IMR-90 (cell line): ENCODE data around the gene CNKSR3. TPM values are rescaled to one million over a fixed set of nuclear protein-coding genes. Genes with fewer than 3 reads are reported as not detected.

ENCODE experiments used
- ATAC-seq: fragments of 200-7000 bp; cut with Tn5 transposase; 2 replicates; pipeline ENCODE4 v1.9.1; 2020; ENCODE audit warnings: low read depth, mild to moderate bottlenecking, moderate library complexity
- BruUV-seq: library from RNA; stranded (reverse); fragments of 400-500 nt; replicated peaks from 2 replicates; lab custom pipeline; 2021; lab: Mats Ljungman, UMichigan
- CTCF ChIA-PET: fragments of 300-600 bp; formaldehyde crosslinking; extraction: SDS; loops from one replicate; lab custom pipeline; 2021; ENCODE audit warnings: antibody characterized with exemption; lab: Yijun Ruan, JAX
- POLR2A ChIA-PET: fragments of 300-600 bp; sonication (Branson Sonifier 250); formaldehyde crosslinking; loops from one replicate; lab custom pipeline; 2022; ENCODE audit warnings: antibody characterized with exemption; ENCODE audit not compliant: unreplicated experiment; lab: Charles Lee
- DNase-seq: peaks from one replicate; pipeline ENCODE4 v3.0.0; 2013
- H2AFZ ChIP-seq: replicated peaks from 2 replicates; pipeline ENCODE3; 2013; ENCODE audit warnings: low read length, mild to moderate bottlenecking; ENCODE audit not compliant: poor library complexity
- H2AK5ac ChIP-seq: 2 replicates; pipeline ENCODE4 v1.6.1; 2013; ENCODE audit warnings: low read depth, low read length, inconsistent platforms
- H2AK9ac ChIP-seq: replicated peaks from 2 replicates; pipeline ENCODE3; 2013; ENCODE audit warnings: mild to moderate bottlenecking, low read depth, low read length, moderate library complexity; ENCODE audit not compliant: poor library complexity
- H2BK120ac ChIP-seq: 2 replicates; pipeline ENCODE4 v1.6.1; 2013; ENCODE audit warnings: low read depth, low read length, inconsistent platforms
- H2BK15ac ChIP-seq: 3 replicates; pipeline ENCODE4 v1.6.1; 2013; ENCODE audit warnings: low read depth, low read length, inconsistent platforms
- H2BK20ac ChIP-seq: 2 replicates; pipeline ENCODE4 v1.6.1; 2013; ENCODE audit warnings: low read depth, mild to moderate bottlenecking, inconsistent platforms, low read length, moderate library complexity
- H2BK5ac ChIP-seq: 2 replicates; pipeline ENCODE4 v1.6.1; 2013; ENCODE audit warnings: mild to moderate bottlenecking, low read depth, low read length, inconsistent platforms; ENCODE audit not compliant: poor library complexity, severe bottlenecking
- H3K14ac ChIP-seq: replicated peaks from 2 replicates; pipeline ENCODE4 v1.6.1; 2013; ENCODE audit warnings: low read depth, low read length, inconsistent platforms
- H3K18ac ChIP-seq: 2 replicates; pipeline ENCODE4 v1.6.1; 2013; ENCODE audit warnings: low read depth, low read length, control low read depth
- H3K23ac ChIP-seq: 2 replicates; pipeline ENCODE4 v1.6.1; 2013; ENCODE audit warnings: low read depth, low read length, inconsistent platforms
- H3K27ac ChIP-seq: 2 replicates; pipeline ENCODE4 v1.5.1; 2013; ENCODE audit warnings: mild to moderate bottlenecking, control low read depth, low read length; ENCODE audit not compliant: insufficient read depth
- H3K27me3 ChIP-seq: 2 replicates; pipeline ENCODE4 v1.6.1; 2013; ENCODE audit warnings: low read length; ENCODE audit not compliant: control insufficient read depth, insufficient read depth
- H3K36me3 ChIP-seq: 2 replicates; pipeline ENCODE4 v1.6.1; 2013; ENCODE audit warnings: low read length, mixed read lengths; ENCODE audit not compliant: control insufficient read depth, insufficient read depth
- H3K4ac ChIP-seq: 2 replicates; pipeline ENCODE4 v1.6.1; 2013; ENCODE audit warnings: low read depth, low read length, inconsistent platforms
- H3K4me1 ChIP-seq: 2 replicates; pipeline ENCODE4 v1.6.1; 2013; ENCODE audit warnings: low read length, mixed read lengths; ENCODE audit not compliant: control insufficient read depth, insufficient read depth
- H3K4me2 ChIP-seq: 2 replicates; pipeline ENCODE4 v1.6.1; 2013; ENCODE audit warnings: low read depth, mild to moderate bottlenecking, control low read depth, low read length, moderate library complexity
- H3K4me3 ChIP-seq: 2 replicates; pipeline ENCODE4 v1.5.1; 2013; ENCODE audit warnings: low read depth, mild to moderate bottlenecking, control low read depth, low read length, moderate library complexity; ENCODE audit not compliant: insufficient read depth
- H3K56ac ChIP-seq: 2 replicates; pipeline ENCODE4 v1.6.1; 2013; ENCODE audit warnings: low read length, inconsistent platforms; ENCODE audit not compliant: insufficient read depth; ENCODE audit errors: extremely low read depth
- H3K79me1 ChIP-seq, 2 experiments: 2 replicates each; pipeline ENCODE4 v1.6.1; 2013; ENCODE audit warnings: low read length in 2 of 2, inconsistent platforms in 1 of 2, low read depth in 1 of 2
- H3K9ac ChIP-seq: 2 replicates; pipeline ENCODE4 v1.6.1; 2013; ENCODE audit warnings: low read depth, low read length, control low read depth
- H3K9me1 ChIP-seq: 2 replicates; pipeline ENCODE4 v1.6.1; 2013; ENCODE audit warnings: low read length, inconsistent platforms; ENCODE audit not compliant: insufficient read depth
- H3K9me3 ChIP-seq: 2 replicates; pipeline ENCODE4 v1.6.1; 2013; ENCODE audit warnings: low read length; ENCODE audit not compliant: control insufficient read depth, insufficient read depth
- H4K20me1 ChIP-seq: 2 replicates; pipeline ENCODE4 v1.6.1; 2013; ENCODE audit warnings: low read length, inconsistent platforms; ENCODE audit not compliant: insufficient read depth
- H4K5ac ChIP-seq: 2 replicates; pipeline ENCODE4 v1.6.1; 2013; ENCODE audit warnings: mild to moderate bottlenecking, low read depth, low read length, control low read depth
- H4K8ac ChIP-seq, 2 experiments: 2 replicates each; pipeline ENCODE4 v1.6.1; 2013; ENCODE audit warnings: low read depth in 2 of 2, low read length in 2 of 2, control low read depth in 1 of 2, inconsistent platforms in 1 of 2
- H4K91ac ChIP-seq: 2 replicates; pipeline ENCODE4 v1.6.1; 2013; ENCODE audit warnings: low read depth, low read length, inconsistent platforms; ENCODE audit not compliant: insufficient read depth
- BHLHE40 ChIP-seq: fragments of 150-350 bp; IDR thresholded peaks from 2 replicates; pipeline ENCODE4 v1.6.1; 2016; ENCODE audit warnings: mild to moderate bottlenecking, low read depth, low read length
- CEBPB ChIP-seq: IDR thresholded peaks from 2 replicates; pipeline ENCODE4 v1.6.1; 2012; ENCODE audit warnings: low read depth, low read length, improper control_type of control experiment
- CHD1 ChIP-seq: IDR thresholded peaks from 2 replicates; pipeline ENCODE4 v1.6.1; 2012; ENCODE audit warnings: low read depth, low read length, improper control_type of control experiment
- FOS ChIP-seq: fragments of 150-350 bp; IDR thresholded peaks from 2 replicates; pipeline ENCODE4 v1.6.1; 2016; ENCODE audit warnings: low read depth, low read length
- MAFK ChIP-seq: IDR thresholded peaks from 2 replicates; pipeline ENCODE4 v1.6.1; 2012; ENCODE audit warnings: low read depth, low read length, improper control_type of control experiment
- MAZ ChIP-seq: IDR thresholded peaks from 2 replicates; pipeline ENCODE4 v1.6.1; 2012; ENCODE audit warnings: low read depth, mild to moderate bottlenecking, low read length, improper control_type of control experiment, moderate library complexity, borderline replicate concordance
- MXI1 ChIP-seq: IDR thresholded peaks from 2 replicates; pipeline ENCODE4 v1.6.1; 2012; ENCODE audit warnings: low read depth, mild to moderate bottlenecking, low read length, moderate library complexity, borderline replicate concordance
- NFE2L2 ChIP-seq: fragments of 150-350 bp; IDR thresholded peaks from 2 replicates; pipeline ENCODE4 v1.6.1; 2016; ENCODE audit warnings: low read depth, mild to moderate bottlenecking, low read length
- POLR2A ChIP-seq: IDR thresholded peaks from 2 replicates; pipeline ENCODE4 v1.6.1; 2012; ENCODE audit warnings: mild to moderate bottlenecking, low read depth, low read length
- RAD21 ChIP-seq: IDR thresholded peaks from 2 replicates; pipeline ENCODE4 v1.6.1; 2012; ENCODE audit warnings: low read length, improper control_type of control experiment
- RCOR1 ChIP-seq: IDR thresholded peaks from 2 replicates; pipeline ENCODE4 v1.6.1; 2012; ENCODE audit warnings: mild to moderate bottlenecking, low read length, improper control_type of control experiment; ENCODE audit not compliant: insufficient replicate concordance
- RFX5 ChIP-seq: IDR thresholded peaks from 2 replicates; pipeline ENCODE4 v1.8.0; 2012; ENCODE audit warnings: low read depth, mild to moderate bottlenecking, low read length, moderate library complexity
- SMC3 ChIP-seq: fragments of 150-350 bp; IDR thresholded peaks from 2 replicates; pipeline ENCODE4 v1.6.1; 2016; ENCODE audit warnings: low read depth, mild to moderate bottlenecking, antibody characterized with exemption, low read length, moderate library complexity
- USF2 ChIP-seq: fragments of 150-350 bp; IDR thresholded peaks from 2 replicates; pipeline ENCODE4 v1.6.1; 2017; ENCODE audit warnings: mild to moderate bottlenecking, antibody characterized with exemption, low read length, low read depth
- dilution Hi-C: fragments of 300-500 bp; cut with HindIII; formaldehyde crosslinking; loops from one replicate; pipeline ENCODE4 v1.14.3; 2018; ENCODE audit warnings: low sequenced_read_pairs; ENCODE audit not compliant: unreplicated experiment
- in situ Hi-C: fragments of 300-500 bp; cut with MboI; formaldehyde crosslinking; loops from 3 replicates; pipeline ENCODE4 v1.14.3; 2019; ENCODE audit warnings: low sequenced_read_pairs, inconsistent platforms, mixed read lengths
- intact Hi-C: fragments of 100-400 bp; cut with micrococcal nuclease; formaldehyde crosslinking; loops from 2 replicates; pipeline ENCODE4 v1.10.0; 2022
- polyA plus RNA-seq, 3 experiments: library from polyadenylated mRNA; depleted of rRNA; stranded (reverse); fragments of >200 nt; gene quantifications; 2 replicates each; pipeline ENCODE4 v1.2.3, GENCODE V29; 2012; ENCODE audit warnings: low replicate concordance in 1 of 3
- total RNA-seq: library from RNA; depleted of rRNA; stranded (reverse); fragments of >200 nt; gene quantifications from 2 replicates; pipeline ENCODE4 v1.2.3, GENCODE V29; 2012
- TF ChIP-seq, protein P1 (sequence below): fragments of 150-350 bp; IDR thresholded peaks from 2 replicates; pipeline ENCODE4 v1.6.1; 2016; ENCODE audit warnings: low read depth, mild to moderate bottlenecking, low read length, moderate library complexity, borderline replicate concordance
- TF ChIP-seq, protein P2 (sequence below): conservative IDR thresholded peaks from 2 replicates; pipeline ENCODE4 v1.5.1; 2012; ENCODE audit warnings: mild to moderate bottlenecking, low read depth, low read length, improper control_type of control experiment

CNKSR3 gene
- total and polyA plus RNA-seq, 2 of the 4 experiments (the other 2 are of a cell fraction), result 6.7 to 15.8 TPM

DNA sequence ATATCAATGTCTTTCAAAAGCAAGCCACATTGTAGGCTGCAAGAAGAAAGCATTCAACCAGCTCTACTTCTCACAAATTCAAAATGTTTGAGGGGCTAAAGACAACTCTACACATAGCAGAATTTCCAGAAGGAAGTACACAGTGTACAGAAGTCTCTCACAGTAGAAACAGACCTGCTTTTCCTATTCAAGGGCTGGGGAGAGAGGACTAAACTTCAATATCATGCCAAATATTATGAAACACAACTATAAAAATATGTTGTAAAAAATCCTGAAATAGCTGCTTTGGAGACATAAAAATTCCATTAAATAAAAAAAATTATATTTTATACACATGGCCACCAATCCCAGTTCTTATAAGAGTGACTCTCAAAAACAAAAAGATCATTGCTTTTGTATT is 83.0 kb downstream of the CNKSR3 start:
- Histone ChIP-seq H2AK9ac (no peak overlapping the region), H3K14ac (no peak overlapping the region), H3K36me3 (peaks cover 10% of the 10 kb centered on the region), H3K4me1 (peaks cover 2% of the 10 kb centered on the region; the same call in 1 of the 2 replicates), H3K79me1 (peaks cover 9 to 11% of the 10 kb centered on the region in 2 experiments; a peak in 1 of 4 replicates), H3K27me3 (no peaks in the 10 kb centered on the region), H3K23ac (no peak overlapping the region), H2BK15ac (no peak overlapping the region), H2BK120ac (no peak overlapping the region), H3K4me2 (no peak overlapping the region), H3K9me3 (no peaks in the 10 kb centered on the region), H3K4me3 (no peak overlapping the region), H3K9me1 (peaks cover 2% of the 10 kb centered on the region; the same call in 1 of the 2 replicates), H3K56ac (no peak overlapping the region), H3K4ac (no peak overlapping the region), H2BK20ac (no peak overlapping the region), H4K20me1 (no peaks in the 10 kb centered on the region), H2BK5ac (no peak overlapping the region), H4K8ac (no peak overlapping the region), H2AFZ (no peak overlapping the region), H3K27ac (no peak overlapping the region), H4K5ac (no peak overlapping the region), H3K9ac (no peak overlapping the region), H4K91ac (no peak overlapping the region), H3K18ac (no peak overlapping the region; the same call in 1 of the 2 replicates), H2AK5ac (no peak overlapping the region)
- ChIA-PET CTCF (no interaction called here), POLR2A (no interaction called here)
- BruUV-seq, result no TSS peak
- in situ Hi-C loops (no loop called here), dilution Hi-C loops (no loop called here), intact Hi-C loops (no loop called here)
- ATAC-seq (no peak), DNase-seq (no peak)
- no peak for TF ChIP-seq MXI1
- TF ChIP-seq USF2, result no peak
- no peak for TF ChIP-seq MAZ
- TF ChIP-seq CEBPB, result no peak
- no peak for TF ChIP-seq RAD21
- no peak for TF ChIP-seq RFX5
- no peak for TF ChIP-seq CHD1
- no peak for TF ChIP-seq POLR2A
- TF ChIP-seq, protein P1, sequence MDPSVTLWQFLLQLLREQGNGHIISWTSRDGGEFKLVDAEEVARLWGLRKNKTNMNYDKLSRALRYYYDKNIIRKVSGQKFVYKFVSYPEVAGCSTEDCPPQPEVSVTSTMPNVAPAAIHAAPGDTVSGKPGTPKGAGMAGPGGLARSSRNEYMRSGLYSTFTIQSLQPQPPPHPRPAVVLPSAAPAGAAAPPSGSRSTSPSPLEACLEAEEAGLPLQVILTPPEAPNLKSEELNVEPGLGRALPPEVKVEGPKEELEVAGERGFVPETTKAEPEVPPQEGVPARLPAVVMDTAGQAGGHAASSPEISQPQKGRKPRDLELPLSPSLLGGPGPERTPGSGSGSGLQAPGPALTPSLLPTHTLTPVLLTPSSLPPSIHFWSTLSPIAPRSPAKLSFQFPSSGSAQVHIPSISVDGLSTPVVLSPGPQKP, result no peak
- TF ChIP-seq, protein P2, sequence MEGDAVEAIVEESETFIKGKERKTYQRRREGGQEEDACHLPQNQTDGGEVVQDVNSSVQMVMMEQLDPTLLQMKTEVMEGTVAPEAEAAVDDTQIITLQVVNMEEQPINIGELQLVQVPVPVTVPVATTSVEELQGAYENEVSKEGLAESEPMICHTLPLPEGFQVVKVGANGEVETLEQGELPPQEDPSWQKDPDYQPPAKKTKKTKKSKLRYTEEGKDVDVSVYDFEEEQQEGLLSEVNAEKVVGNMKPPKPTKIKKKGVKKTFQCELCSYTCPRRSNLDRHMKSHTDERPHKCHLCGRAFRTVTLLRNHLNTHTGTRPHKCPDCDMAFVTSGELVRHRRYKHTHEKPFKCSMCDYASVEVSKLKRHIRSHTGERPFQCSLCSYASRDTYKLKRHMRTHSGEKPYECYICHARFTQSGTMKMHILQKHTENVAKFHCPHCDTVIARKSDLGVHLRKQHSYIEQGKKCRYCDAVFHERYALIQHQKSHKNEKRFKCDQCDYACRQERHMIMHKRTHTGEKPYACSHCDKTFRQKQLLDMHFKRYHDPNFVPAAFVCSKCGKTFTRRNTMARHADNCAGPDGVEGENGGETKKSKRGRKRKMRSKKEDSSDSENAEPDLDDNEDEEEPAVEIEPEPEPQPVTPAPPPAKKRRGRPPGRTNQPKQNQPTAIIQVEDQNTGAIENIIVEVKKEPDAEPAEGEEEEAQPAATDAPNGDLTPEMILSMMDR, result no peak
- TF ChIP-seq SMC3, result no peak
- no peak for TF ChIP-seq FOS
- TF ChIP-seq RCOR1, result no peak
- no peak for TF ChIP-seq NFE2L2
- TF ChIP-seq BHLHE40, result no peak
- no peak for TF ChIP-seq MAFK
